B cell (primary cell): Measurements from ENCODE around the gene NOTCH4. TPM values are rescaled to one million over a fixed set of nuclear protein-coding genes. Genes with fewer than 3 reads are reported as not detected.
"Not testable (repeated sequence)": the region's sequence is repeated elsewhere in the genome, so short reads cannot be mapped to it uniquely, and the experiment has no call there.

Experiments used
- ATAC-seq: fragments of 200-7000 bp; cut with Tn5 transposase; one replicate; pipeline ENCODE4 v1.10.0; 2021; ENCODE audit warnings: low read depth, mild to moderate bottlenecking, moderate number of reproducible peaks, moderate library complexity
- CTCF ChIA-PET: fragments of 350-600 bp; sonication (Branson Sonifier 250); formaldehyde crosslinking; loops from one replicate; lab custom pipeline; 2021; ENCODE audit warnings: antibody characterized with exemption, inconsistent platforms; lab: Charles Lee
- POLR2A ChIA-PET: fragments of 350-600 bp; sonication (Branson Sonifier 250); formaldehyde crosslinking; loops from one replicate; lab custom pipeline; 2021; ENCODE audit warnings: antibody characterized with exemption; lab: Charles Lee
- DNase-seq: peaks from one replicate; pipeline ENCODE4 v3.0.0; 2013
- H2AFZ ChIP-seq: 2 replicates; pipeline ENCODE4 v1.6.1; 2012; ENCODE audit warnings: mild to moderate bottlenecking, low read depth, low read length; ENCODE audit not compliant: insufficient read depth, poor library complexity, severe bottlenecking
- H3K27ac ChIP-seq, 2 donors: 1 replicate in 1 of 2; 2 replicates in 1 of 2; pipeline ENCODE4 v1.5.1; 2012 to 2013; ENCODE audit warnings: low read length in 2 of 2, mild to moderate bottlenecking in 2 of 2, moderate library complexity in 1 of 2
- H3K27me3 ChIP-seq, 4 experiments: fragments of 200-600 bp in 1 of 4; sonication (generic) in 1 of 4; replicated peaks in 1 of 4; 1 replicate in 2 of 4; 2 replicates in 2 of 4; pipeline versions ENCODE4 v1.6.1 to v1.7.0; 2013 to 2016; ENCODE audit warnings: low read length in 3 of 4, mild to moderate bottlenecking in 2 of 4, mixed read lengths in 1 of 4, moderate library complexity in 1 of 4; ENCODE audit not compliant: insufficient read depth in 4 of 4, control insufficient read depth in 3 of 4; ENCODE audit errors: control extremely low read depth in 1 of 4
- H3K36me3 ChIP-seq, 2 experiments: replicated peaks in 1 of 2; 1 replicate in 1 of 2; 2 replicates in 1 of 2; pipeline versions ENCODE4 v1.6.1 to v1.7.1; 2013; ENCODE audit warnings: low read length in 1 of 2; ENCODE audit not compliant: insufficient read depth in 2 of 2, control insufficient read depth in 1 of 2; ENCODE audit errors: control extremely low read depth in 1 of 2, extremely low read depth in 1 of 2
- H3K4me1 ChIP-seq, 2 donors: fragments of 200-600 bp in 1 of 2; sonication (generic) in 1 of 2; 1 replicate in 1 of 2; 2 replicates in 1 of 2; pipeline versions ENCODE4 v1.5.1 to v1.6.1; 2013 to 2017; ENCODE audit warnings: low read length in 2 of 2; ENCODE audit not compliant: control insufficient read depth in 2 of 2, insufficient read depth in 2 of 2
- H3K4me2 ChIP-seq: replicated peaks from 2 replicates; pipeline ENCODE3; 2012; ENCODE audit warnings: mild to moderate bottlenecking, low read depth, low read length; ENCODE audit not compliant: poor library complexity, severe bottlenecking
- H3K4me3 ChIP-seq, 5 experiments: fragments of 200-600 bp in 1 of 5; sonication (generic) in 1 of 5; 1 replicate in 3 of 5; 2 replicates in 2 of 5; pipeline versions ENCODE4 v1.5.1 to v1.7.0; 2011 to 2016; ENCODE audit warnings: low read length in 4 of 5, mild to moderate bottlenecking in 4 of 5, low read depth in 2 of 5, control low read depth in 1 of 5, moderate library complexity in 1 of 5; ENCODE audit not compliant: insufficient read depth in 1 of 5; ENCODE audit errors: control extremely low read depth in 1 of 5, extremely low read depth in 1 of 5
- H3K79me2 ChIP-seq: fragments of 200-600 bp; sonication (generic); one replicate; pipeline ENCODE4 v1.6.0; 2016; ENCODE audit warnings: low read length; ENCODE audit not compliant: control insufficient read depth, insufficient read depth
- H3K9ac ChIP-seq: fragments of 200-600 bp; sonication (generic); 2 replicates; pipeline ENCODE4 v1.6.1; 2017; ENCODE audit warnings: mild to moderate bottlenecking, low read length, moderate library complexity
- H3K9me3 ChIP-seq, 3 donors: one replicate each; pipeline versions ENCODE4 v1.6.1 to v1.7.1; 2013; ENCODE audit warnings: low read length in 2 of 3; ENCODE audit not compliant: control insufficient read depth in 2 of 3, insufficient read depth in 1 of 3; ENCODE audit errors: control extremely low read depth in 1 of 3
- H4K20me1 ChIP-seq: 2 replicates; pipeline ENCODE4 v1.6.0; 2012; ENCODE audit warnings: mild to moderate bottlenecking, low read length; ENCODE audit not compliant: insufficient read depth, control insufficient read depth, poor library complexity, severe bottlenecking
- H3K27ac Mint-ChIP-seq: one replicate; pipeline ENCODE4 v1.8.0; 2021; ENCODE audit warnings: mixed read lengths
- H3K27me3 Mint-ChIP-seq: one replicate; pipeline ENCODE4 v1.8.0; 2021; ENCODE audit warnings: mixed read lengths
- H3K4me1 Mint-ChIP-seq: one replicate; pipeline ENCODE4 v1.8.0; 2021; ENCODE audit warnings: mixed read lengths
- H3K4me3 Mint-ChIP-seq: one replicate; pipeline ENCODE4 v1.8.0; 2021; ENCODE audit warnings: mixed read lengths
- H3K9me3 Mint-ChIP-seq: one replicate; pipeline ENCODE4 v1.8.0; 2022; ENCODE audit warnings: mixed read lengths; ENCODE audit not compliant: insufficient read depth
- CTCF ChIP-seq: fragments of 200-600 bp; IDR thresholded peaks from one replicate; pipeline ENCODE4 v1.8.0; 2022; ENCODE audit warnings: antibody characterized with exemption, mild to moderate bottlenecking
- EZH2 ChIP-seq: IDR thresholded peaks from 2 replicates; pipeline ENCODE4 v1.6.1; 2012; ENCODE audit warnings: borderline replicate concordance, low read depth, mild to moderate bottlenecking, moderate library complexity, low read length; ENCODE audit not compliant: insufficient read depth, poor library complexity, severe bottlenecking
- WGBS: methylation state at CpG from one replicate; pipeline ENCODE4 v1.1.5; 2013; ENCODE audit warnings: missing lambda C conversion rate; ENCODE audit not compliant: insufficient coverage; 5-methylcytosine and 5-hydroxymethylcytosine counted together
- intact Hi-C: fragments of 100-400 bp; cut with micrococcal nuclease; formaldehyde crosslinking; loops from one replicate; pipeline ENCODE4 v1.10.0; 2022
- polyA plus RNA-seq: library from polyadenylated mRNA; depleted of rRNA; stranded (reverse); fragments of >200 nt; gene quantifications from 2 replicates; pipeline ENCODE4 v1.2.3, GENCODE V29; 2012
- total RNA-seq, 2 donors: library from RNA; stranded (reverse); fragments of 120-200 nt in 1 of 2; gene quantifications; 1 replicate in 1 of 2; 2 replicates in 1 of 2; pipeline versions ENCODE4 v1.2.3 to v1.2.4, GENCODE V29; 2013 to 2022

NOTCH4 gene
- total and polyA plus RNA-seq, 2 donors (not counting 1 experiment from before 2014, with no cell fraction given): 6.3 to 10.3 TPM

GRCh38 chr6:32188381-32189068 is 35.3 kb downstream of the NOTCH4 start:
- H3K9me3 ChIP-seq: no peaks in the 10 kb centered on the region
- Mint-ChIP-seq H3K4me1 (peaks cover 63% of the 10 kb centered on the region), H3K4me3 (peak overlapping the region; percentile 91), H3K27me3 (no peaks in the 10 kb centered on the region), H3K9me3 (no peaks in the 10 kb centered on the region), H3K27ac (peak overlapping the region; percentile 95)
- DNase-seq: no peak
- H3K79me2 ChIP-seq: peaks cover 65% of the 10 kb centered on the region
- H3K27me3 ChIP-seq: no peaks in the 10 kb centered on the region
- H3K4me2 ChIP-seq: peak overlapping the region; percentile 91
- H3K4me3 ChIP-seq: peak overlapping the region; percentile 74 to 99 (median 95)
- H3K9ac ChIP-seq: peak overlapping the region; percentile 96
- ChIA-PET CTCF (interaction anchor here (0.8 kb wide), 1 partner anchor 24 kb away, joined by 3 read pairs; the partner anchor contains the start of gene EGFL8), POLR2A (interaction anchor here (1.0 kb wide), 1 partner anchor 11 kb away, joined by 6 read pairs; the partner anchor contains the start of gene RNF5)
- H4K20me1 ChIP-seq: no peaks in the 10 kb centered on the region
- no peak overlapping the region for H2AFZ ChIP-seq
- no peak for ATAC-seq
- TF ChIP-seq EZH2 (no peak), CTCF (no peak)
- intact Hi-C loops: no loop called here
- H3K36me3 ChIP-seq: peaks cover 0 to 44% of the 10 kb centered on the region in 2 experiments
- 49% methylated on average over 10 of the region's 13 CpGs for WGBS
- H3K27ac ChIP-seq: peak overlapping the region in 1 of 2 donors; percentile 97
- H3K4me1 ChIP-seq: peaks cover 39 to 57% of the 10 kb centered on the region in 2 donors

- H3K27me3 Mint-ChIP-seq, H3K9ac ChIP-seq, DNase-seq, POLR2A ChIA-PET, H3K27me3 ChIP-seq, H3K4me3 ChIP-seq, H3K9me3 Mint-ChIP-seq, ATAC-seq, intact Hi-C loops, H3K9me3 ChIP-seq, H4K20me1 ChIP-seq, H2AFZ ChIP-seq: not testable (repeated sequence)
- Mint-ChIP-seq H3K27ac (peak overlapping the region; percentile 88), H3K4me3 (peak overlapping the region; percentile 91), H3K4me1 (peaks cover 60% of the 10 kb centered on the region)
- H3K79me2 ChIP-seq: peaks cover 68% of the 10 kb centered on the region
- peak overlapping the region; percentile 91 for H3K4me2 ChIP-seq
- peaks cover 32 to 50% of the 10 kb centered on the region in 2 donors for H3K4me1 ChIP-seq
- peak overlapping the region in 1 of 2 donors; percentile 51 for H3K27ac ChIP-seq
- WGBS: 97% methylated on average over 3 of the region's 18 CpGs
- CTCF ChIA-PET: interaction anchor here (0.7 kb wide), 1 partner anchor 604 kb away, joined by 3 read pairs; no protein-coding TSS in a partner anchor
- peaks cover 0 to 51% of the 10 kb centered on the region in 2 experiments for H3K36me3 ChIP-seq
Observed at GRCh38 chr6:32187725-32188380, 36.0 kb downstream of the NOTCH4 start.
